Stimulated activated CD4-positive, alpha-beta T cell treated with anti-CD3 and anti-CD28 coated beads, Interleukin-1b, Interleukin-23, amount 100 ng/mL, for 4 hours (primary cell): ENCODE measurements around the gene CERS2.
A peak's percentile ranks its signal among the peaks of the same experiment; 100 is the strongest.
"Not testable (repeated sequence)": the region's sequence is repeated elsewhere in the genome, so short reads cannot be mapped to it uniquely, and the experiment has no call there.

Experiments used
- DNase-seq, 2 donors: peaks; one replicate each; pipeline ENCODE4 v3.0.0-alpha.2; 2020; ENCODE audit warnings: low read depth in 2 of 2

Gene CERS2

DNA sequence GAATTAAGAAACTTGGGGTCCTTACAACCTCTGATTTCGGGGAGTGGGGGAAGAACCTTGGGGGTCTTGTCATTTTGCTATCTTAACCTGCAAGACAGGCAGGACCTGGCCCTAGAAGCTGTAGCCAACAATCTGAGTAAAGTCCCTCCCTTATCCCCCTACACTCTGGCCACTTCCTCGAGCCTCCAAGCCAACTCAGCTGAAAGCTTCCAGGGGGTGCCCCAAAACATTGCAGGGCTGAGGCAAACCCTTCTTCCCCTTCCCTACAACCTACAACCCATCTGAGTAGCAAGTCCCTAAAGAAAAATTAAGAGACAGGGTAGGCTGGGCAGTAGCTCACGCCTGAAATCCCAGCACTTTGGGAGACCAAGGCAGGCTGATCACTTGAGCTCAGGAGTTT lies 5.0 kb downstream of the CERS2 start:
- no peak for DNase-seq

DNA sequence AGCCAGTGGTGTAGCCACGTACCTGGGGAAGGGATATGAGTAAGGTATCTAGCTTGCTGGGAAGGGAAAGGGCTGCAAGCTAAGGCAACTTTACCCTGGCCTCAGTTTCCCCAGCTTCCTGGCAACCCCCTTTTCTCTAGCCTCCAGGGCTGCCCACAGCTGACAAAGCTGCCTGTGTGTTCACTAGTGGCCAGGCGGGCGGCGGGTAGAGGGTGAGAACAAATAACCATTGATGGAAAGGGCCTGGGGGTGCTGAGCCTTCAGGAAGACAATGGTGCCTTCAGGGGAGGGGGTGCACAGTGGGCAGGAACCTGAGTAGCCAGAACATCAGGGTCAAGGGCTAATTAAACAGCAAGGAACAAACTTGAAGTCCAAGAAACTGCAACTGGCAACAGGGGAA lies 6.1 kb downstream of the CERS2 start:
- DNase-seq, result no peak

DNA sequence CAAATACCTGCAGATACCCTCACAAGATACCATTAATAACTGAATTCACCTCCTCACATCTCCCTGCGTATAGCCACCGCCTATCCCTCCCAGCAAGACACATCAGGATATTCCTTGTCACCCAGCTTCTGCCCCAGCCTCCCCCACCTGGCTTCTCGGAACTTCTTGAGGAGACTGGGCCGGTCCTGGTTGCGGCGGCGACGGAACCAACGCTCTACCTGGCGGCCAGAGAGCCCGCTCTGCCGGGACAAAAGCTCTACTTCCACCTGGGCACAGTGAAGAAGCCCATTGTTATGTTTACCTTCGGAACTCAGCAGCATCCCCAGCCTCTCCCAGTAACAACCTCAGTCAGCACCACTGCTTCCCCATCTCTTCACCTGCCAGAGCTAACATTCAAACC lies 6.7 kb downstream of the CERS2 start:
- no peak for DNase-seq

DNA sequence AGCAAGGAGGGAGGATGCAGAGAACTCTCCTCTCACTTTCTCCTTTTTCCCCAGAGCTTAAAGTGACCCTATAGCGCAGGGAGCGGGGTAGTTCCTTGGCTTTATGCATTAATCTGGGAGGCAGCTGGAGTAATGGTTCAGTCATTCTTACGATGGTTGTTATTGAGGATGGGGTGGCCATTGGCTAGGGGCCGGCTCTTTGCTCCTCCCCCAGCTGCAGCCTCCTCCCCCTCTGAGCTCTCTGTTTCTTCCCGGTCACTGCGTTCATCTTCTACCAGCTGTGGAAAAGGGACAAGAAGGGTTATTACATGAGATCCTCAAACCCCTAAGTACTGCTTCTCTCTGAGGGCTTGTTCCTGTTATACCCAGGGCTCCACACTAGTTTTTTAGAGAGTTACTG lies 8.6 kb downstream of the CERS2 start:
- DNase-seq, result no peak

DNA sequence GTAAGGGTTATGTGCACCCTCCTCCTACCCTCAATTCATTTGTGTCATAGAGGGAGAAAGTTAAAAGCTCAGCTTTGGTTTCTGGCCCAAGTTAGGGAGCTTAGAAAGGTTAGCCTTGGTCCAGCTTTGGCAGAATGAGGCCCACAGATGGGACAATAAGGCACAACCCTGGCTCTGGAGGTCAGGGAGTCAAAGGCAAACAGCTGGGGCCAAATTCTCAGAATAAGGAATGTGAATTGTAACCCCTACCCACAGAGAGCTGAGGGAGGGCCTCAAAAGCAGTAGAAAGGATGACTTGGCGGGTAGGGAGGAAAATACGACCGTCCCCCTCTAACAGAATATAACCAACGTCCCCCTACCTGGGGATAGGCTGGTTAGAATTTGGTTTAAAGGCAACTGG lies 9.0 kb downstream of the CERS2 start:
- no peak for DNase-seq

DNA sequence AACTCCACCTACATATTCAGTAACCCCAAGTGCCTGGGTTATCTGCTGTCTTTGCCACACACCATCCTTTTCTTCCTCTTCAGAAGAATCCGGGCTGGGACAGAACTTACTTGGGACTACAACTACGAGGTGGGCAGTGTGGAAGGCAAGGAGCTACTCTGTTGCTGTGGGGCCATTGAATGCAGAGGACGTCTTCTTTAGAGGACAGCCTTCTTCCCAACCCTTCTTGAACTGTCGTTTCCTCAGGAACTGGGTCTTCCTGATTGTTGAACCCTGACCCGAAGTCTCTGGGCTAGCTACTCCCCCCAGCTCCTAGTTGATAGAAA lies 10.5 kb downstream of the CERS2 start:
- DNase-seq, result no peak

DNA sequence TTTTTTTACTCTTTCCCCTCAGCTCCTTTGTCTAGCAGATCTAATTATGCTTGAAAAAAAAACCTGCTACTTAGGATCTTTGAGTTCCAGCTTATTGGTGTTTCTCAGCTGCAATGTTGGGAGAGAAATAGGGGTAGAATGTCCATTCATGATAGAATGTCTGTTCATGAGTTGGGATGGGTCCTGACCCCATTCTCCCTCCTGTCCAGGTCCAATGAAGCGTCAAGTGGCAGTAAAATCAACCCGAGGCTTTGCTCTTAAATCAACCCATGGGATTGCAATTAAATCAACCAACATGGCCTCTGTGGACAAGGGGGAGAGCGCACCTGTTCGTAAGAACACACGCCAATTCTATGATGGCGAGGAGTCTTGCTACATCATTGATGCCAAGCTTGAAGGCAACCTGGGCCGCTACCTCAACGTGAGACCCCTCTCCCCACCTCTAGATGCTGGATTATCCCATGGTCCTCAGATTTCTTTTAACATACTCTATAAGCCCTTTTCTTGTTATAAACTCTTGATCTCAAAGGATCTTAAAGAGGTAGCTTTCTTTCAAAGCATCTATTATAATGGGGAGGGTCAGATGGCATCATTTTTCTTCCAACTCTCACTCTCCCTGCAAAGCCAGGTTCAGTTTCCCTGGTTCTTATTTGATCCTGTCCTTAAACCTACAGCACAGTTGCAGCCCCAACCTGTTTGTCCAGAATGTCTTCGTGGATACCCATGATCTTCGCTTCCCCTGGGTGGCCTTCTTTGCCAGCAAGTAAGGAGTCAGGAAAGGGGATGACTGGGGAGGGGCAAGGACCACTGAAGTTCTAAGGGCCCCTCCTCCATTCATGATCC lies 11.1 kb downstream of the CERS2 start:
- DNase-seq, result no peak

DNA sequence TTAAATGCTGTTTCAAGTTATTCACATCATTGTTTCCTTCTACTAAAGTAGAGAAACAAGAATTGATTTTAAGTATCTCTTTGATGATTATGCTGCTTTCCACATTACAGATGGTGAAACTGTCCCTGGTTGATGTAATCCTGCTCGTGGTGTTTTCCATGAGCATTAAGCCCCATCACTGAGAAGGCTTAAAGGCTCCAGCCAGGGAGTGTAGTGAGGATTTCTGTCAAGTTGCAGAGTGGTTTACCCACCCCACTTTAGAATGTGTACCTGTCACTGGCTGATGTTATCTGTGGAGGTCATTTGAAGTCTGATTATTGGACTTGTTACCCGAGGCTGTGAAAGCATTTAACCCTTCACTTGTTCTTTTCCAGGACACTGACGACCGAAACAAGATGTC lies 12.9 kb downstream of the CERS2 start:
- DNase-seq, result no peak

DNA sequence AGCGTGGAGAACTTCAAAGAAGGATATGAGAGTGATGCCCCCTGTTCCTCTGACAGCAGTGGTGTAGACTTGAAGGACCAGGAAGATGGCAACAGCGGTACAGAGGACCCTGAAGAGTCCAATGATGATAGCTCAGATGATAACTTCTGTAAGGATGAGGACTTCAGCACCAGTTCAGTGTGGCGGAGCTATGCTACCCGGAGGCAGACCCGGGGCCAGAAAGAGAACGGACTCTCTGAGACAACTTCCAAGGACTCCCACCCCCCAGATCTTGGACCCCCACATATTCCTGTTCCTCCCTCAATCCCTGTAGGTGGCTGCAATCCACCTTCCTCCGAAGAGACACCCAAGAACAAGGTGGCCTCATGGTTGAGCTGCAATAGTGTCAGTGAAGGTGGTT lies 14.0 kb downstream of the CERS2 start:
- no peak for DNase-seq

DNA sequence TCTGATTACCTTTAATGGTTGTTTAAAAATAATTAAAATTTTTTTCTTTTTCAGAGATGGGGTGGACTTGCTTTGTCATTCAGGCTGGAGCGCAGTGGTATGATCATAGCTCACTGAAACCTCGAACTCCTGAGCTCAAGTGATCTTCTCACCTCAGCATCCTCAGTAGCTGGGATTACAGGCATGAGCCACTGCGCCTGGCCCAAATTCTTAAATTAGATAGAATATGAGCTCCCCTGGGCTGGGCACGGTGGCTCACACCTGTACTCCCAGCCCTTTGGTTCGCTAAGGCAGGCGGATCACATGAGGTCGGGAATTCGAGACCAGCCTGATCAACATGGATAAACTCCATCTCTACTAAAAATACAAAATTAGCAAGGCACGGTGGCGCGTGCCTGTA lies 17.0 kb downstream of the CERS2 start:
- no peak for DNase-seq

DNA sequence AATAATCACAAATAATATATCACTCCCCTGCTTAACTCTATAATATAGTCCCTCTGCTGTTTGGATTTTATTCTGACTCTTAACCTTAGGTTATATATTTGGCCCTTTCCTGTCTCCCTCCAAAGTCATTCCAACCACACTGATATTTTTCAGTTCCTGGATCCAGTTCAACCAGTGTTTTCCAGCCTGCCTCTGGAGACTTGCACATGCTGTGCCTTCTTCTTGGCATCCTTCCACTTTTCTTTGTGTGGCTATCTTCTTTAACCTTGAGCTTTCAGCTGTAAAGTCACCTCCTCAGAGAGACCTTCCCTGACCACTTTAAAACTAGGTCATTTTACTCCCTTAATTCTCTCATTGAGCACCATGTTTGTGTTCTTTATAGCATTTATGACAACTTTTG lies 19.4 kb downstream of the CERS2 start:
- DNase-seq, result no peak

DNA sequence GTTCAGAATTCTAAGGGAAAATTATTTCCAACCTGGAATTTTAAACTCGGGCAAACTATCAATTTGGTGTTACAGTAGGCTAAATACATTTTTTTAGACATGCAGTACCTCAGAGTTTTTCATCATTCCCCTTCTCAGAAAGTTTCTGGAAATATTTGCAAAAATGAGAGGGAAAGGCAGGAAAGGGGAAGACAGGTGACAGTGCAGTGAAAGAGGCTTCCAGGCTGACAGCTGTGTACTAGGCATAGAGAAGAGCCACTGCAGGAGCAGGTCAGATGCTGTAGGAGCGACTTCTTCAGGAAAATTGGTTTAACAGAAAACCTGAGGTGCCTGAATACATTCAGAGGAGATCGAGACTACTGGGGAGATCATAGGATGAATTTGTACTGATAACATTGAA lies 19.9 kb downstream of the CERS2 start:
- DNase-seq, result no peak

DNA sequence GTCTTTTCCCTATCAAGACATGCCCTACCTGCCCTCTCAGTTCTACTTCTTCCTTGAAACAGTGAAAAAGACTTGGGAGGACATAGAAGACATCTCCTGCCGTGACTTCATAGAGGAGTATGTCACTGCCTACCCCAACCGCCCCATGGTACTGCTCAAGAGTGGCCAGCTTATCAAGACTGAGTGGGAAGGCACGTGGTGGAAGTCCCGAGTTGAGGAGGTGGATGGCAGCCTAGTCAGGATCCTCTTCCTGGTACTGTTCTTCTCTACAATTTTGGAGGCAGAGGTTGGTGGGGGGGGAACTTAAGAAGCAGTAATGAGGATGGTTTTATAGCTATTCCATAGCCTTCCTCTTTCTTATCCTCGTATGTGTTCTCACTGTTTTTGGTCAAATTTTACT lies 29.8 kb downstream of the CERS2 start:
- no peak for DNase-seq

DNA sequence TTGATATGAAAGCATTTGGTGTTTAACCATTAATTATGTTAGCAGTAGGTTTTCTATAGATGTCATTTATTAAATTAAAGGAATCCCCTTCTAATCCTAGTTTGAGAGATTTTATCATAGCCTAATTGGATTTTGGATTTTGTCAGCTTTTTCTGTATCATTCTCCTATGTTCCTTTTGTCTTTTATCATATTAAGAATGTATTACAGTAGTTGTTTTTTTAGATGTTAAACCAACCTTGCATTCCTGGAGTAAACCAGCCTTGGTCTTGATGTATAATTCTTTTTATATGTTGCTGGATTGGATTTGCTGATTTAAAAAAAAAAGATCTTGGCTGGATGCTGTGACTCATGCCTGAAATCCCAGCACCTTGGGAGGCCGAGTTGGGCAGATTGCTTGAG lies 42.9 kb downstream of the CERS2 start:
- DNase-seq, result no peak

DNA sequence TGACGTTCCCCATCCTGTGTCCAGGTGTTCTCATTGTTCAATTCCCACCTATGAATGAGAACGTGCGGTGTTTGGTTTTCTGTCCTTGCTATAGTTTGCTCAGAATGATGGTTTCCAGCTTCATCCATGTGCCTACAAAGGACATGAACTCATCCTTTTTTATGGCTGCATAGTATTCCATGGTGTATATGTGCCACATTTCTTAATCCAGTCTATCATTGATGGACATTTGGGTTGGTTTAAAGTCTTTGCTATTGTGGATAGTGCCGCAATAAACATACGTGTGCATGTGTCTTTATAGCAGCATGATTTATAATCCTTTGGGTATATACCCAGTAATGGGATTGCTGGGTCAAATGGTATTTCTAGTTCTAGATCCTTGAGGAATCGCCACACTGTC lies 45.9 kb downstream of the CERS2 start:
- not testable (repeated sequence) for DNase-seq

DNA sequence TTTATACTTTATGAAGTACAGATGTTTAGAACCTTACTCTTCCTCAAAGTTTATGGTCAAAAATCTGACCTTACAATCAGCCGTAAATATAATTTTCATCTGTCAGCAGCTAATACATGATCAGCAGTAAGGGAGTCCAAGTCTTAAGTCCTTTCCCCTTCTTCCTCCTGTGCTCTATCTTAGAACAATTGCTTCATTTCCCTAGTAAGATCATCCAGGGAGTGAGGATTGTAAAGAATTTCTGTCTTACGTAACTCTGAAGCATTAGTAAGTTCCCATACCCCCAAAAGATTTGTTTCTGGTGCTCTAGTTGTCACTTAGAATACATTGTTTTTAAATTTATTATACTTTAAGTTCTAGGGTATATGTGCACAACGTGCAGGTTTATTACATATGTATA lies 46.3 kb downstream of the CERS2 start:
- no peak for DNase-seq

DNA sequence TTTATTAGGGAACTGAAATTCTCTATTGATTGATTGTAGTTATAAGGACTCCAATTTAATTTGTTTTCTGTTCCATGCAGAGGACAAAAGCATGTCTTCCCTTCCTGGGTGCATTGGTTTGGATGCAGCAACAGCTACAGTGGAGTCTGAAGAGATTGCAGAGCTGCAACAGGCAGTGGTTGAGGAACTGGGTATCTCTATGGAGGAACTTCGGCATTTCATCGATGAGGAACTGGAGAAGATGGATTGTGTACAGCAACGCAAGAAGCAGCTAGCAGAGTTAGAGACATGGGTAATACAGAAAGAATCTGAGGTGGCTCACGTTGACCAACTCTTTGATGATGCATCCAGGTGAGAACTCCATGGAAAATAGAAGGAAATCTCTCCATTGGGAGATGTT lies 47.0 kb downstream of the CERS2 start:
- DNase-seq, result no peak

DNA sequence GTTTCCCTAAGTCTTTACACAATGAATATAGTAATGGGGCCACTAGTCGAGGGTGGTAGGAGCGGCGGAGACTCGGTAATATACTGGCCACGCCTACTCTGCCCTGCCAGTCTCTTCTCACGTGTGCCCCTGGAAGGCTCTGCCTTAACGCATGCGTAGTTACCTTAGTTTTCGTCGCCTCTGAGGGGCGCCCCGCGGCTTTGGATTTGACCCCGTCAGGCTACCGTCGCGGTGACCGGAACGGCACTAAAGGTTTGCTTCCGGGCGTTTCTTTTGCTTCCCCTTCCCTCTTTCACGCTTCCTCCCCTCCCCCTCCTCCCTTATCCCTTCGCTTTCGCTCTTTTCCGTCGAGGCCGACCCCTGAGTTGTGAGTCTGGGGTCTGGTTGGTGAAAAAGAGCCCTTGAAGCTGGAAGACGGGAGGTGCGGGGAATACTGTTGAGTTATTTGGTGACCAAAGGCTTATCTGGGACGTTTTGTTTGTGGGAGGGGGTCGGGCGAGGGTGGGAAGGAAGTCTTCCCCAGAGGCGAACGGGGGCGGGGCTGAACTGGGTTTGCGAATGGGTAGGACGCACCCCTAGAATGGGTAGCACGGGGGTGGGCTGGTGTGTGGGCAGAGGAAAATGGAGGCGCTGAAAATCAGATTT lies 48.4 kb downstream of the CERS2 start, which contains the start of gene SETDB1:
Gene SETDB1 (plus strand): TSS at position 267 of the 645 bp plus-strand sequence. CDS start 1,352 bp downstream, outside the sequence.
- DNase-seq, result peak; percentile 82 to 85

DNA sequence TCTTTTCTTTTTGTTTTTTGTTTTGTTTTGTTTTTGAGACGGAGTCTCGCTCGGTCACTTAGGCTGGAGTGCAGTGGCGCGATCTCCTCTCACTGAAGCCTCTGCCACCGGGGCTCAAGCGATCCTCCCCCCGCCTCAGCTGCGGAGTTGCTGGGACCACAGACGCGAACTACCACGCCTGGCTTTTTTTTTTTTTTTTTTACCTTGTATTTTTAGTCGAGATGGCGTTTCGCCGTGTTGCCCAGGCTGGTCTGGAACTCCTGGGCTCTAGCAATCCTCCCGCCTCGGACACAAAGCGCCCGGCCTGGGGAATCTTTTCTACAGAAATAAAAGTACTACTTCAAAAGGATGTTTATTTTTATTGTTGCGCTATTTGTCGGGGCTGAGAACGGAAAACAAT lies 49.6 kb downstream of the CERS2 start:
- DNase-seq, result no peak

DNA sequence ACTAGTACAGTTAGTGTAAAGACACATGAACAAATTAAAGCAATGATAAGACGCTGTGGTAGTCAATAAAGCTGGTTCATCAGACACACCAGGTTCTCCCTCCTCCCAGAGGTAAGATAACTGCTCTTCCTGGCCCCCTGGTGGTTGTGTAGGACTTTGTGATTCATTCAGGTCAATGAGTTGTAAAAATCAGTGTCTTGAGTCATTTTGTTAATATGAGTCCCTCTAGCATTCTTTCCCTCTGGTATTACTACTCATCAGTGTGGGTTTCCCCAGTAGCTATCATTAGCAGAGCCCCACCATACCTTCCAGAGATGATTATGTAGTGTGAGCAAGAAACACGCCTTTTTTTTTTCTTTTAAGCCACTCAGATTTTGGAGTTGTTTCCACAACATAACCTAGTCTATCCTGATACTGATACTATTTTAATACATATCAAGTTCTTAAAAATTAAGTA lies 52.1 kb downstream of the CERS2 start:
- peak; percentile 49 to 73 for DNase-seq

DNA sequence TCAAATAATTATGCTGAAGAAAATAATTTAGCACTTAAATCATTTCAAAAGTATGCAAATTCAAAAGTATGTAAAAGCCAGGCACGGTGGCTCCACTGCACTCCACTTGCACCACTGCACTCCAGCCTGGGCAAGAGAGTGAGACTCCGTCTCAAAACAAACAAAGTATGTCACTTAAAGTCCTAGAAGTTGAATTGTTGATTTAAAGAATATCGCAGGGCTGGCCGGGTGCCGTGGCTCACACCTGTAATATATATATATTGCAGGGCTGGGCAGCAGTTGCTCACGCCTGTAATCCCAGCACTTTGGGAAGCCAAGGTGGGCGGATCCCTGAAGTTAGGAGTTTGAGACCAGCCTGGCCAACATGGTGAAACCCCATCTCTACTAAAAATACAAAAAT lies 57.2 kb downstream of the CERS2 start:
- DNase-seq, result no peak
